Fibroblast of peridontal ligament (primary cell): ENCODE results near the gene SELL.
"Not testable (repeated sequence)": the region's sequence is repeated elsewhere in the genome, so short reads cannot be mapped to it uniquely, and the experiment has no call there.

Experiments
- DNase-seq: peaks from one replicate; pipeline ENCODE4 v3.0.0-alpha.2; 2010; ENCODE audit errors: extremely low read depth

SELL gene

GRCh38 chr1:169707912-169708604, 3.4 kb downstream of the SELL start:
- no peak for DNase-seq

- no peak for DNase-seq
Observed at GRCh38 chr1:169704797-169705196, 6.6 kb downstream of the SELL start.

GRCh38 chr1:169701261-169702005, 10.0 kb downstream of the SELL start:
- no peak for DNase-seq

GRCh38 chr1:169699707-169700106, 11.7 kb downstream of the SELL start:
- DNase-seq = no peak

- DNase-seq = no peak
Observed at GRCh38 chr1:169698976-169699375, 12.4 kb downstream of the SELL start.

- no peak for DNase-seq
Observed at GRCh38 chr1:169697755-169698154, 13.7 kb downstream of the SELL start.

GRCh38 chr1:169696273-169697100, 14.9 kb downstream of the SELL start:
- DNase-seq = no peak

- DNase-seq = no peak
Observed at GRCh38 chr1:169694304-169695075, 16.9 kb downstream of the SELL start.

- DNase-seq = no peak
Observed at GRCh38 chr1:169692756-169693460, 18.5 kb downstream of the SELL start.

- no peak for DNase-seq
Observed at GRCh38 chr1:169690489-169690888, 20.9 kb downstream of the SELL start.

GRCh38 chr1:169689395-169689794, 22.0 kb downstream of the SELL start:
- no peak for DNase-seq

- not testable (repeated sequence) for DNase-seq
Observed at GRCh38 chr1:169688377-169688776, 23.0 kb downstream of the SELL start.

- DNase-seq = no peak
Observed at GRCh38 chr1:169683661-169684060, 27.8 kb downstream of the SELL start.

- DNase-seq = not testable (repeated sequence)
Observed at GRCh38 chr1:169683168-169683567, 28.3 kb downstream of the SELL start.

GRCh38 chr1:169682071-169682470, 29.3 kb downstream of the SELL start:
- no peak for DNase-seq

GRCh38 chr1:169681140-169681539, 30.3 kb downstream of the SELL start:
- DNase-seq = no peak

GRCh38 chr1:169680377-169681019, 30.9 kb downstream of the SELL start:
- no peak for DNase-seq

GRCh38 chr1:169679692-169680091, 31.7 kb downstream of the SELL start:
- DNase-seq = no peak

- DNase-seq = no peak
Observed at GRCh38 chr1:169676001-169676400, 35.4 kb downstream of the SELL start.

GRCh38 chr1:169670836-169671235, 40.6 kb downstream of the SELL start:
- no peak for DNase-seq

GRCh38 chr1:169670244-169670643, 41.2 kb downstream of the SELL start:
- not testable (repeated sequence) for DNase-seq
